ENCODE data around the gene TBC1D14. TPM values are rescaled to one million over a fixed set of nuclear protein-coding genes. Genes with fewer than 3 reads are reported as not detected.

TBC1D14 gene
- total and polyA plus RNA-seq, 7 donors: 19.2 to 46.4 (median 29.5) TPM

GRCh38 chr4:6996481-6996880 lies 86.9 kb downstream of the TBC1D14 start:
- Histone ChIP-seq H3K4me3 (no peak overlapping the region), H3K27ac (no peak overlapping the region), H3K36me3 (peaks cover 18 to 77% (median 40%) of the 10 kb centered on the region in 4 donors), H3K9me3 (no peaks in the 10 kb centered on the region), H3K4me1 (peaks cover 0 to 11% (median 11%) of the 10 kb centered on the region in 4 donors), H3K27me3 (no peaks in the 10 kb centered on the region)
- 97 to 98% methylated on average over 12 of the region's 12 CpGs for WGBS, 2 donors
- no peak for DNase-seq
- intact Hi-C loops (cut with DNase I): no loop called here
- TF ChIP-seq POLR2A (IDR thresholded peaks at IDR 0.05) (no peak), EP300 (IDR thresholded peaks at IDR 0.05) (no peak), POLR2AphosphoS5 (IDR thresholded peaks at IDR 0.05) (no peak), CTCF (IDR thresholded peaks at IDR 0.05) (no peak)

DNA sequence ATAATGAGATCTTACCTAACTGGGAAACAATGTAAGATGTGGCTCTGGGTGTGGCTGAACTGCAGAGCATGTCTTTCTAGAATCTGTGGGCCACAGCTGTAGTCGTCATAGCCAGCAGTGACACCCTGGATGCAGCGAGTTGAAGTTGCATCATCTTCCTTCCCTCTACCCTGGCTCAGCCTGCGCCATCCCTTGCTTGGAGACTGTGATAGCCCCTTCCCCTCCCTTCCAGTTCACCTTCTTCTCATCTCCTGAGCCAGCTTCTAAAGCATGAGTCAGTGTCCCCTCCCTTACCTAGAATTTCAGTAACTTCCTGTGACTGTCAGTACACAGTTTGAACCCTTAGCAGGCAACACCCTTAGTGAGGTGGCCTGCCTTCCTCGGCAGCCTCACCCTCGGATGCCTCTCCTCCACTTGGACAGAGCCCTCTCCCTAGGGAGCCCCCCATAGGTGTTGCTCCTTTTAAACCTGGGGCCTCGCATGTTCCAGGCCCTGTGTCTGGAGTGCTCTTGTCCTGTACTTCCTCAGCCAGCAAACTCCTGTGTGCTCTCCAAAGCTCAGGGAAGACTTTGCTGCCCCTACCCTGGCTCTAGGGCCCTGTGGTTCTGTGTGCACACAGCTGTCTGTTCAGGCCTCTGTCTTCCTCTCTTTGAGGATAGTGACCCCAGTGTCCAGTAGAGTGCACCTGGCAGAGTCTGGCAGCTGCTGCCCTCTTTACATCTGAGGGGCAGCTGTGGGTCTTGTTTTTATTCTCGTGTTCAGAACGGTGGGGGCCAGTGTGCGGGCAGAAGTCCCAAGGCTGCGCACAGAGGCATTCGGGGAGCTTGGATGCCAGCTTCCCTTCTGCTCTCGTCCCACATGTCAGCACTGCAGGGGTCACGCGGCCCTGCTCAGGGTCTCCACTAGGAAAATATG lies 89.8 kb downstream of the TBC1D14 start:
- H3K9me3 ChIP-seq: no peaks in the 10 kb centered on the region
- 90 to 91% methylated on average over 14 of the region's 14 CpGs for WGBS, 2 donors
- intact Hi-C loops (cut with DNase I): no loop called here
- peaks cover 23 to 99% (median 46%) of the 10 kb centered on the region in 4 donors for H3K36me3 ChIP-seq
- H3K4me3 ChIP-seq: no peak overlapping the region
- no peak for DNase-seq
- H3K27ac ChIP-seq: no peak overlapping the region
- no peaks in the 10 kb centered on the region for H3K27me3 ChIP-seq
- no peaks in the 10 kb centered on the region for H3K4me1 ChIP-seq
- TF ChIP-seq POLR2AphosphoS5 (IDR thresholded peaks at IDR 0.05) (no peak), POLR2A (IDR thresholded peaks at IDR 0.05) (no peak), CTCF (IDR thresholded peaks at IDR 0.05) (no peak), EP300 (IDR thresholded peaks at IDR 0.05) (no peak)

- Histone ChIP-seq H3K36me3 (peaks cover 23 to 99% (median 53%) of the 10 kb centered on the region in 4 donors), H3K27me3 (no peaks in the 10 kb centered on the region), H3K9me3 (no peaks in the 10 kb centered on the region), H3K4me3 (no peak overlapping the region), H3K4me1 (no peaks in the 10 kb centered on the region), H3K27ac (no peak overlapping the region)
- DNase-seq: peak; percentile 20
- TF ChIP-seq CTCF (IDR thresholded peaks at IDR 0.05) (no peak), POLR2AphosphoS5 (IDR thresholded peaks at IDR 0.05) (no peak), POLR2A (IDR thresholded peaks at IDR 0.05) (no peak), EP300 (IDR thresholded peaks at IDR 0.05) (no peak)
- intact Hi-C loops (cut with DNase I): no loop called here
- WGBS, 2 donors: 95 to 97% methylated on average over 18 of the region's 18 CpGs
Measured at GRCh38 chr4:7000421-7001176, 91.0 kb downstream of the TBC1D14 start.

- Histone ChIP-seq H3K27me3 (no peaks in the 10 kb centered on the region), H3K4me3 (no peak overlapping the region), H3K9me3 (no peaks in the 10 kb centered on the region), H3K4me1 (no peaks in the 10 kb centered on the region), H3K36me3 (peaks cover 23 to 96% (median 55%) of the 10 kb centered on the region in 4 donors), H3K27ac (no peak overlapping the region)
- TF ChIP-seq POLR2A (IDR thresholded peaks at IDR 0.05): no peak
- TF ChIP-seq EP300 (IDR thresholded peaks at IDR 0.05): no peak
- no peak for TF ChIP-seq CTCF (IDR thresholded peaks at IDR 0.05)
- no peak for TF ChIP-seq POLR2AphosphoS5 (IDR thresholded peaks at IDR 0.05)
- intact Hi-C loops (cut with DNase I): no loop called here
- WGBS, 2 donors: 96 to 97% methylated on average over 7 of the region's 7 CpGs
- DNase-seq: no peak
Measured at GRCh38 chr4:7001271-7001670, 91.6 kb downstream of the TBC1D14 start.

All from sigmoid colon (tissue), 7 donors.